ENCODE data around the gene GPR161. TPM values are rescaled to one million over a fixed set of nuclear protein-coding genes. Genes with fewer than 3 reads are reported as not detected.
A peak's percentile ranks its signal among the peaks of the same experiment; 100 is the strongest.

GPR161 gene
- polyA plus RNA-seq, 2 of the 4 experiments (the other 2 are of a cell fraction): 7.8 to 9.4 TPM

- POLR2A ChIA-PET: interaction anchor here (1.9 kb wide), 1 partner anchor 46 kb away, joined by 11 read pairs; the partner anchor contains the start of gene SFT2D2
- Histone ChIP-seq H3K9me3 (no peaks in the 10 kb centered on the region), H3K27ac (peak overlapping the region; percentile 91 to 95), H3K4me2 (peak overlapping the region; percentile 83), H3K4me1 (peaks cover 16% of the 10 kb centered on the region), H3K4me3 (peak overlapping the region; percentile 72)
- CTCF ChIA-PET: interaction anchor here (1.0 to 2.9 kb wide), 6 partner anchors 10 to 108 kb away, joined by 3 to 14 read pairs (median 4); partner anchors contain the start of gene SFT2D2
- DNase-seq (ENCODE audit: low read depth in 1 of 2, low spot score in 1 of 2) (peak; percentile 10 to 26), ATAC-seq (peak; percentile 44 to 51), FAIRE-seq (no peak)
- TF ChIP-seq HOXB5 (CRISPR knock-in tag; IDR thresholded peaks at IDR 0.05) (0 out of 2 replicates have a peak, but pooled peaks have one; percentile 20), TP53 (CRISPR knock-in tag; IDR thresholded peaks at IDR 0.05) (no peak)
- WGBS (ENCODE audit: missing lambda C conversion rate): 2% methylated on average over 20 of the region's 20 CpGs
These were observed 42.9 kb upstream of the GPR161 start for GRCh38 chr1:168179438-168180147.

GRCh38 chr1:168178638-168179437 lies 42.1 kb upstream of the GPR161 start, which contains the start of gene TIPRL:
TSS of gene TIPRL (plus strand) at chr1:168178962. CDS start at chr1:168179078, 116 bp downstream.
- WGBS (ENCODE audit: missing lambda C conversion rate): under 1% methylated on average over 44 of the region's 56 CpGs
- H3K9me3 ChIP-seq: no peaks in the 10 kb centered on the region
- CTCF ChIA-PET: interaction anchor here (1.1 to 2.9 kb wide), 5 partner anchors 10 to 108 kb away, joined by 3 to 14 read pairs (median 6); partner anchors contain the start of gene SFT2D2
- peak within 1 kb of the TSS; percentile 83 for H3K4me2 ChIP-seq
- FAIRE-seq (peak; percentile 56), ATAC-seq (peak; percentile 98), DNase-seq (ENCODE audit: low read depth in 1 of 2, low spot score in 1 of 2) (peak; percentile 91 to 99)
- H3K4me3 ChIP-seq: peak within 1 kb of the TSS; percentile 72
- peaks cover 16% of the 10 kb centered on the region for H3K4me1 ChIP-seq
- peak within 1 kb of the TSS; percentile 91 to 95 for H3K27ac ChIP-seq
- POLR2A ChIA-PET: interaction anchor here (0.7 to 1.9 kb wide), 3 partner anchors 47 to 243 kb away, joined by 3 to 11 read pairs (median 3); partner anchors contain the start of genes DCAF6 and SFT2D2
- TF ChIP-seq MAFK (IDR thresholded peaks at IDR 0.05; ENCODE audit: partially characterized antibody): no peak
- TF ChIP-seq SMC3 (IDR thresholded peaks at IDR 0.05): peak; percentile 40
- no peak for TF ChIP-seq POLR2AphosphoS2 (conservative IDR thresholded peaks at IDR 0.05; ENCODE audit: low read length)
- no peak for TF ChIP-seq MAZ (IDR thresholded peaks at IDR 0.05; ENCODE audit: borderline replicate concordance, low read depth, low read length)
- TF ChIP-seq ATOH8 (CRISPR knock-in tag; IDR thresholded peaks at IDR 0.05; ENCODE audit: low read depth): no peak
- TF ChIP-seq HMGXB4 (CRISPR knock-in tag; IDR thresholded peaks at IDR 0.05; ENCODE audit: borderline replicate concordance): peak; percentile 47; the same call in 1 of the 2 replicates
- TF ChIP-seq, protein P1, sequence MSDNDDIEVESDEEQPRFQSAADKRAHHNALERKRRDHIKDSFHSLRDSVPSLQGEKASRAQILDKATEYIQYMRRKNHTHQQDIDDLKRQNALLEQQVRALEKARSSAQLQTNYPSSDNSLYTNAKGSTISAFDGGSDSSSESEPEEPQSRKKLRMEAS (IDR thresholded peaks at IDR 0.05): peak; percentile 72
- TF ChIP-seq RFX5 (IDR thresholded peaks at IDR 0.05): peak; percentile 36; the same call in 1 of the 2 replicates
- no peak for TF ChIP-seq ZFP36 (IDR thresholded peaks at IDR 0.05; ENCODE audit: borderline replicate concordance, partially characterized antibody)
- TF ChIP-seq HOXA7 (CRISPR knock-in tag; IDR thresholded peaks at IDR 0.05): no peak
- no peak for TF ChIP-seq RNF2 (IDR thresholded peaks at IDR 0.05; ENCODE audit: borderline replicate concordance, low read depth)
- TF ChIP-seq FOSB (CRISPR knock-in tag; IDR thresholded peaks at IDR 0.05): no peak
- TF ChIP-seq MYC (IDR thresholded peaks at IDR 0.05; ENCODE audit: borderline replicate concordance, low read length): no peak; the same call in 1 of the 2 replicates
- peak; percentile 81; the same call in 2 of the 3 replicates for TF ChIP-seq BCL3 (IDR thresholded peaks at IDR 0.05)
- TF ChIP-seq, protein P2, sequence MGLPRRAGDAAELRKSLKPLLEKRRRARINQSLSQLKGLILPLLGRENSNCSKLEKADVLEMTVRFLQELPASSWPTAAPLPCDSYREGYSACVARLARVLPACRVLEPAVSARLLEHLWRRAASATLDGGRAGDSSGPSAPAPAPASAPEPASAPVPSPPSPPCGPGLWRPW (IDR thresholded peaks at IDR 0.05): no peak
- peak in 1 of 2 experiments; percentile 35; a peak in 1 of 4 replicates for TF ChIP-seq CEBPB (IDR thresholded peaks at IDR 0.05)
- peak; percentile 32 to 56; a peak in 3 of 5 replicates for TF ChIP-seq RAD21 (conservative IDR thresholded peaks at IDR 0.05 in 1 of 2, IDR thresholded peaks at IDR 0.05 in 1 of 2)
- no peak for TF ChIP-seq BHLHE40 (IDR thresholded peaks at IDR 0.05; ENCODE audit: low read depth, low read length)
- TF ChIP-seq GATA3 (IDR thresholded peaks at IDR 0.05; ENCODE audit: borderline replicate concordance): no peak
- TF ChIP-seq CTCF (IDR thresholded peaks at IDR 0.05): peak; percentile 33; the same call in 2 of the 3 replicates
- TF ChIP-seq CHD4 (IDR thresholded peaks at IDR 0.05; ENCODE audit: borderline replicate concordance): no peak
- no peak for TF ChIP-seq HEYL (CRISPR knock-in tag; IDR thresholded peaks at IDR 0.05)
- TF ChIP-seq CHD2 (IDR thresholded peaks at IDR 0.05; ENCODE audit: low read length, partially characterized antibody): no peak
- peak; percentile 80 to 83; a peak in 3 of 5 replicates for TF ChIP-seq JUN (IDR thresholded peaks at IDR 0.05)
- TF ChIP-seq FOSL2 (IDR thresholded peaks at IDR 0.05): no peak
- peak; percentile 94 for TF ChIP-seq FOSL2 (CRISPR knock-in tag; IDR thresholded peaks at IDR 0.05)

All from A549 (cell line).